Measurements from ENCODE around the gene EIF6. TPM values are rescaled to one million over a fixed set of nuclear protein-coding genes. Genes with fewer than 3 reads are reported as not detected.

Gene EIF6
- total and polyA plus RNA-seq, 2 experiments from 2014 or later: 149 to 215 TPM

GRCh38 chr20:35298264-35298663 is 13.7 kb upstream of the EIF6 start (continued):
- no peak for TF ChIP-seq CTCF (conservative IDR thresholded peaks at IDR 0.05; ENCODE audit: low read depth in 2 of 2)
- TF ChIP-seq ETS1 (IDR thresholded peaks at IDR 0.05): no peak
- no peak for TF ChIP-seq ZNF331 (CRISPR knock-in tag; IDR thresholded peaks at IDR 0.05; ENCODE audit: low read depth)

- peaks cover 10% of the 10 kb centered on the region for H3K27me3 Mint-ChIP-seq (ENCODE audit: insufficient read depth, low read depth, poor library complexity)
- Histone ChIP-seq H3K79me2 (replicated peaks; ENCODE audit: insufficient read depth) (no peaks in the 10 kb centered on the region), H3K27me3 (ENCODE audit: insufficient read depth) (no peaks in the 10 kb centered on the region), H4K20me1 (replicated peaks; ENCODE audit: insufficient read depth) (no peaks in the 10 kb centered on the region), H3K4me1 (ENCODE audit: insufficient read depth) (no peaks in the 10 kb centered on the region), H3K4me3 (no peak overlapping the region), H3K27ac (ENCODE audit: low read depth) (no peak overlapping the region), H3K36me3 (ENCODE audit: insufficient read depth) (no peaks in the 10 kb centered on the region), H3K4me2 (no peak overlapping the region), H3K9me2 (ENCODE audit: insufficient read depth) (no peaks in the 10 kb centered on the region), H3F3A (replicated peaks; ENCODE audit: low read depth) (no peaks in the 10 kb centered on the region), H2AFZ (no peak overlapping the region)
- no peak overlapping the region for H3K27ac Mint-ChIP-seq
- ATAC-seq (no peak), DNase-seq (ENCODE audit: low spot score) (no peak)
- H3K36me3 Mint-ChIP-seq (ENCODE audit: low read depth): no peaks in the 10 kb centered on the region
- peaks cover 2% of the 10 kb centered on the region for H3K4me1 Mint-ChIP-seq
- no peak overlapping the region for H3K4me3 Mint-ChIP-seq
- no peaks in the 10 kb centered on the region for H3K9me3 Mint-ChIP-seq
- TF ChIP-seq NANOG (IDR thresholded peaks at IDR 0.05; ENCODE audit: borderline replicate concordance) (no peak), JUNB (IDR thresholded peaks at IDR 0.05; ENCODE audit: unreplicated experiment) (no peak), ETS1 (IDR thresholded peaks at IDR 0.05) (no peak), POLR2AphosphoS5 (IDR thresholded peaks at IDR 0.05; ENCODE audit: low read depth) (no peak), EZH2 (IDR thresholded peaks at IDR 0.05; ENCODE audit: low read depth, unreplicated experiment) (no peak), CTCF (conservative IDR thresholded peaks at IDR 0.05; ENCODE audit: low read depth in 2 of 2) (no peak), CREB1 (CRISPR knock-in tag; IDR thresholded peaks at IDR 0.05; ENCODE audit: low read depth) (no peak), ZNF462 (CRISPR knock-in tag; IDR thresholded peaks at IDR 0.05) (no peak), STAT1 (IDR thresholded peaks at IDR 0.05; ENCODE audit: unreplicated experiment) (no peak), ZNF114 (CRISPR knock-in tag; IDR thresholded peaks at IDR 0.05) (no peak), ZNF331 (CRISPR knock-in tag; IDR thresholded peaks at IDR 0.05; ENCODE audit: low read depth) (no peak)
These were observed 13.2 kb upstream of the EIF6 start for GRCh38 chr20:35297740-35298139.
